ENCODE measurements around the gene PCDHB2.
"Not testable (repeated sequence)": the region's sequence is repeated elsewhere in the genome, so short reads cannot be mapped to it uniquely, and the experiment has no call there.

The PCDHB2 gene

DNA sequence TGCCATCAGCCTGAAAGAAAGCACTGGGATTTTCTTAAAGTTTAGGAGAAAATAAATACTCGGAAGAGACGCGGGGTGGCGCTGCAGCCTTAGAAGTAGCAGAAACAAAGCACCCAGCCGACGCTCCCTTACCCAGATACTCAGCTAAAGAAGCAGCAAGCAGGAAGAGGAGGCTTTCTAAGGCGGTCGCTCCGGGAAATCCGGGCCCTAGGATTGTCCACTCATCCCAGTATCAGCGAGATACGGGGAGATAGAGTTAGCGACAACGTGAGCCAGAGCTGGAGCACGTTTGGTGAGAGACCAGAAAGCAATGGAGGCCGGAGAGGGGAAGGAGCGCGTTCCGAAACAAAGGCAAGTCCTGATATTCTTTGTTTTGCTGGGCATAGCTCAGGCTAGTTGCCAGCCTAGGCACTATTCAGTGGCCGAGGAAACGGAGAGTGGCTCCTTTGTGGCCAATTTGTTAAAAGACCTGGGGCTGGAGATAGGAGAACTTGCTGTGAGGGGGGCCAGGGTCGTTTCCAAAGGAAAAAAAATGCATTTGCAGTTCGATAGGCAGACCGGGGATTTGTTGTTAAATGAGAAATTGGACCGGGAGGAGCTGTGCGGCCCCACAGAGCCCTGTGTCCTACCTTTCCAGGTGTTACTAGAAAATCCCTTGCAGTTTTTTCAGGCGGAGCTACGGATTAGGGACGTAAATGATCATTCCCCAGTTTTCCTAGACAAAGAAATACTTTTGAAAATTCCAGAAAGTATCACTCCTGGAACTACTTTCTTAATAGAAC lies at the start of gene PCDHB2:
TSS of gene PCDHB2 (plus strand) at position 135 of the 782 bp plus-strand sequence. CDS start at position 311, 176 bp downstream.
- no peak for DNase-seq

DNA sequence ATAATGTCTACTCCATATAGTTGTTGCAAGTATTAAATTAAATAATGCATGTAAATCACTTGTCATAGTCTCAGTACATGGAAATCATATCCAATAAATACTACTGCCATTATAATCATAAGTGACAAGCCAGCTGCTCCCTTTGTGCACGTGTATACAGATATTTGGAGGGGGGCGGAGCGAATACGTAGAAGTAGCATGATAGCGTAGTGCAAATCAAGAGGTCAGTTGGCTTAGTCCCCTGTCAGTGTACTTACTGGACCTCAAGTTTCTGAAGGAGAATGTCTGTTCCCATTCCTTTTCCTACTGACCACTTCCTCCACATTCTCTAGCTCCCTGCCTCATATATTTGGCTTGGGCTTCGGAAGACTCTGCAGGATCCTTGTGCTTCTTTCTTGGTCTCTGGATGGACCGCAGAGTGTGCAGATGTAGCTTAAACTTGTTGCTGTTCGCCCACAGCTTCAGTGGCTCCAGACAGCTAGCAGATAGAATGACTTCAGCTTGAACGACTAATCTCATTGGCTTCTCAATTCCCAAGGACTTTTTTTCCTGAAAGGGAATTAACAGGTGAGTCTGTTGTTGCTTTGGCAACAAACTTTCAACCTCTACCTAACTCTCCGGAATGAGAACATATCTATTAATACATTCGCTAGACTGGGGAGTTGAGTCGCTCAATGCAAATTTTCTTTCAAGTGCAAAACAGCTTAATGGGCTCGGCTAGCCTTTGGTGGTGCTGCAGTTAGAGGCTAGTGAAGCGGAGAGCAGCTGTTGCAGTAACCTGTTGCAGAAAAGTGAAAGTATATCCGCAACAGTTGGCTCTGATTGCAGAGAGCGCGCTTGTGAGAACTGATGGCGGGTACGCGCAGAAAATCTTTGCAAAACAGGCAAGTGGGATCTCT lies 43.5 kb upstream of the PCDHB2 start, which contains the start of gene PCDHB1:
TSS of gene PCDHB1 (plus strand) at position 753 of the 899 bp plus-strand sequence. CDS start at position 850, 97 bp downstream.
- no peak for DNase-seq

DNA sequence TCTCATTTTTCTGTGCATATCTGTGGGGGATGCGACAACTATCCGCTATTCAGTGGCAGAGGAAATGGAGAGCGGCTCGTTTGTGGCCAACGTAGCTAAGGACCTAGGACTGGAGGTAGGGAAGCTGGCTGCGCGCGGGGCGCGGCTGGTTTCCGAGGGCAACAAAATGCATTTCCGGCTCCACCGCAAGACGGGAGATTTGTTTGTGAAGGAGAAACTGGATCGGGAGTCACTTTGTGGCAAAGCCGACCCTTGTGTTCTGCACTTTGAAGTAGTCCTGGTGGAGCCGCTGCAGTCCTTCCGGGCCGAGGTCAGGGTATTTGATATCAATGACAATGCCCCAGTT lies 42.9 kb upstream of the PCDHB2 start:
- no peak for DNase-seq

DNA sequence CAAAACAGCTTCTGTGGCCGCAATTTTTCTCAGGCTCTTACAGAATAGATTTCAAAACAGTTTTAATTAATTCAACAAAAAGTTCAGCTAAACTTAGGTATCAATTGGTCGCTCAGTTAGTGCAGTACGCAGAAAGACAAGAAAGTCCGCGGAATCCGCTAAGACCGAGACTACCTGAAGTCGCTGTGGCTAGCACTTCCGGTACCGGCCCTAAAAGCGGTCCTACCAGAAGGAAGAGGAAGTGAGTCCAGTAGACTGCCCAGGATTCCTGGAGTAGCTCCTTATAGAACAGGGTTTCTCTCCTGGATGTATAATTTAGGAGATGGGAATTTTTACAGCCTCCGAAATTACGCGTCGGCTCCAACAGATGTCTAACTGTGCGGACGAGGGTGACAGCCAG lies 16.6 kb upstream of the PCDHB2 start:
- no peak for DNase-seq

DNA sequence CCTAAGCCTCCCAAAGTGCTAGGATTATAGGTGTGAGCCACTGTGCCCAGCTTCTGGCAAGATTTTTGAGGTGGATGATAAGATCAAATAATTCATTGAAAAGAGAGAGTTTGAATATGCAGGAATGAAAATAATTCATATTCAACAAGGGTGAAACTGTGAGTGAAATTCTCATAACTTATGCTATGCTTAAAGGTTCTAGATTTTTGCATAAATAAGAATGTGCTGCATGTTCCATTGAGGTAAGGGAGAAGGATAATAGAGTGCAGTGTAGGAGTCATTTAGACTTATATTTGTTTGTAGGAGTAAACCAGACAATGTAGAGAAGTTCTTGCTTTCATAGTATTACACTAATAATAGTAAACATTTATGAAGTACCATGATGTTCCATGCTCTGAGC lies 12.2 kb upstream of the PCDHB2 start:
- no peak for DNase-seq

DNA sequence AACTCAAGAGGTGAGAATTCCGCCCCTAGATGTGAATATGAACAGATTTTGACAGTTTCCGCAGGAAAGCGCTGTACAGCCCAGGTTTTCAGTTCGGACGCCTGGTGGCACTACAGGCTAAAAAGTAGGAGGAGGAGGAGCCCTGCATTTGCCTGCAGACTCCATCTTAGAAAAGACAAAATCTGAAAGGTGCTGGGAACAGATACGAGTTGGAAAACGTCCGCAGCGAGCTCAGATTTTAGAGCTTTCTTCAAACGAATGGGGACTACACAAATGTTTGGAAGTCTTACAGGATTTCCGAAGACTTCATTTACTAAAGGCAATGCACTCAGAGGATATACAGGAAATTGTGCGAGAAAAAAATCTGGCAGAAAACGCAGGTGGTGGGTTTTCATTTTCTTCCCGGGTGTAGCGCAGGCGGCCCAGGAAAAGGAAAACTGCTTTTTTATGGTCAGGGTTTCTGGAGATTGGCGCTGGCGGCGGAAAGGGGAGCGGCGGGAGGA lies 9.9 kb upstream of the PCDHB2 start:
- no peak for DNase-seq

DNA sequence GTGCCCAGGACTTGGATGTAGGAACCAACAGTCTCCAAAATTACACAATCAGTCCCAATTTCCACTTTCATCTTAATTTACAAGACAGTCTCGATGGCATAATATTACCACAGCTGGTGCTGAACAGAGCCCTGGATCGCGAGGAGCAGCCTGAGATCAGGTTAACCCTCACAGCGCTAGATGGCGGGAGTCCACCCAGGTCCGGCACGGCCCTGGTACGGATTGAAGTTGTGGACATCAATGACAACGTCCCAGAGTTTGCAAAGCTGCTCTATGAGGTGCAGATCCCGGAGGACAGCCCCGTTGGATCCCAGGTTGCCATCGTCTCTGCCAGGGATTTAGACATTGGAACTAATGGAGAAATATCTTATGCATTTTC lies 837 bp downstream of the PCDHB2 start:
- DNase-seq = no peak

DNA sequence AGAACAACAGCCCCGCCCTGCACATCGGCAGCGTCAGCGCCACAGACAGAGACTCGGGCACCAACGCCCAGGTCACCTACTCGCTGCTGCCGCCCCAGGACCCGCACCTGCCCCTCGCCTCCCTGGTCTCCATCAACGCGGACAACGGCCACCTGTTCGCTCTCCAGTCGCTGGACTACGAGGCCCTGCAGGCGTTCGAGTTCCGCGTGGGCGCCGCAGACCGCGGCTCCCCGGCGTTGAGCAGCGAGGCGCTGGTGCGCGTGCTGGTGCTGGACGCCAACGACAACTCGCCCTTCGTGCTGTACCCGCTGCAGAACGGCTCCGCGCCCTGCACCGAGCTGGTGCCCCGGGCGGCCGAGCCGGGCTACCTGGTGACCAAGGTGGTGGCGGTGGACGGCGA lies 1.8 kb downstream of the PCDHB2 start:
- DNase-seq = not testable (repeated sequence)

DNA sequence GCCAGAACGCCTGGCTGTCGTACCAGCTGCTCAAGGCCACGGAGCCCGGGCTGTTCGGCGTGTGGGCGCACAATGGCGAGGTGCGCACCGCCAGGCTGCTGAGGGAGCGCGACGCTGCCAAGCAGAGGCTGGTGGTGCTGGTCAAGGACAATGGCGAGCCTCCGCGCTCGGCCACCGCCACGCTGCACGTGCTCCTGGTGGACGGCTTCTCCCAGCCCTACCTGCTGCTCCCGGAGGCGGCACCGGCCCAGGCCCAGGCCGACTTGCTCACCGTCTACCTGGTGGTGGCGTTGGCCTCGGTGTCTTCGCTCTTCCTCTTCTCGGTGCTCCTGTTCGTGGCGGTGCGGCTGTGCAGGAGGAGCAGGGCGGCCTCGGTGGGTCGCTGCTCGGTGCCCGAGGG lies 2.2 kb downstream of the PCDHB2 start:
- DNase-seq = not testable (repeated sequence)

DNA sequence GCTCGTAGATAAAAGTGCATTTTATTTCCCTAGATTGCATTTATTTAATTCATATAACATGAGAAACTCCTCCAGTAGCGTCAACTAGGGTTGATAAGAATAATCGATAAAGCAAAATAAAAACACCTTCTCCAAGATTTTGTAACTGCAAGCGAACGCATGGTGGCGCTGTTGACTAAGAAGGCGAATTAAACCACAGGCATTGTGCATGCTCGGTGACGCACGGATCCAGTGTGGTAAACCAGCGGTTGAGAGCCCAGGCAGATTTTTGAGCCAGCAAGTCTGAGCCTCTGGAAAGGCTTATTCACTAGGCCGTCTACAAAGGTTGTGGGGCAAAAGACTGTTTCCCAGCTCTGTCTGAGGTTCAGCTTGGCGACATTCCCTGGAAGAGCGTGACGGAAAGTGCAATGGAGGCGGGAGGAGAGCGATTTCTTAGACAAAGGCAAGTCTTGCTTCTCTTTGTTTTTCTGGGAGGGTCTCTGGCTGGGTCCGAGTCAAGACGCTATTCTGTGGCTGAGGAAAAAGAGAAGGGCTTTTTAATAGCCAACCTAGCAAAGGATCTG lies 5.9 kb downstream of the PCDHB2 start, which contains the start of gene PCDHB3:
TSS of gene PCDHB3 (plus strand) at position 231 of the 563 bp plus-strand sequence. CDS start at position 408, 177 bp downstream.
- DNase-seq = no peak

DNA sequence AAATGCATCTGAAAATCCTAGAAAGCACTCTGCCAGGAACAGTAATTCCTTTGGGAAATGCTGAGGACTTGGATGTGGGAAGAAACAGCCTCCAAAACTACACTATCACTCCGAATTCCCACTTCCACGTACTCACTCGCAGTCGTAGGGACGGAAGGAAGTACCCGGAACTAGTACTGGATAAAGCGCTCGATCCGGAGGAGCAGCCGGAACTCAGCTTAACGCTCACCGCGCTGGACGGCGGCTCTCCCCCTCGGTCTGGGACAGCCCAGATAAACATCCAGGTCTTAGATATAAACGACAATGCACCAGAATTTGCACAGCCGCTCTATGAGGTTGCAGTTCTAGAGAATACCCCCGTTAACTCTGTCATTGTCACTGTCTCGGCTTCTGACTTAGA lies 6.6 kb downstream of the PCDHB2 start:
- no peak for DNase-seq

DNA sequence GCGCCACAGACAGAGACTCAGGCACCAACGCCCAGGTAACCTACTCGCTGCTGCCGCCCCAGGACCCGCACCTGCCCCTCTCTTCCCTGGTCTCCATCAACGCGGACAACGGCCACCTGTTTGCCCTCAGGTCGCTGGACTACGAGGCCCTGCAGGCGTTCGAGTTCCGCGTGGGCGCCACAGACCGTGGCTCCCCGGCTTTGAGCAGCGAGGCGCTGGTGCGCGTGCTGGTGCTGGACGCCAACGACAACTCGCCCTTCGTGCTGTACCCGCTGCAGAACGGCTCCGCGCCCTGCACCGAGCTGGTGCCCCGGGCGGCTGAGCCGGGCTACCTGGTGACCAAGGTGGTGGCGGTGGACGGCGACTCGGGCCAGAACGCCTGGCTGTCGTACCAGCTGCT lies 7.7 kb downstream of the PCDHB2 start:
- not testable (repeated sequence) for DNase-seq

DNA sequence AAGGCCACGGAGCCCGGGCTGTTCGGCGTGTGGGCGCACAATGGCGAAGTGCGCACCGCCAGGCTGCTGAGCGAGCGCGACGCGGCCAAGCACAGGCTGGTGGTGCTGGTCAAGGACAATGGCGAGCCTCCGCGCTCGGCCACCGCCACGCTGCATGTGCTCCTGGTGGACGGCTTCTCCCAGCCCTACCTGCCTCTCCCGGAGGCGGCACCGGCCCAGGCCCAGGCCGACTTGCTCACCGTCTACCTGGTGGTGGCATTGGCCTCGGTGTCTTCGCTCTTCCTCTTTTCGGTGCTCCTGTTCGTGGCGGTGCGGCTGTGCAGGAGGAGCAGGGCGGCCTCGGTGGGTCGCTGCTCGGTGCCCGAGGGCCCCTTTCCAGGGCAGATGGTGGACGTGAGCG lies 8.1 kb downstream of the PCDHB2 start:
- not testable (repeated sequence) for DNase-seq

DNA sequence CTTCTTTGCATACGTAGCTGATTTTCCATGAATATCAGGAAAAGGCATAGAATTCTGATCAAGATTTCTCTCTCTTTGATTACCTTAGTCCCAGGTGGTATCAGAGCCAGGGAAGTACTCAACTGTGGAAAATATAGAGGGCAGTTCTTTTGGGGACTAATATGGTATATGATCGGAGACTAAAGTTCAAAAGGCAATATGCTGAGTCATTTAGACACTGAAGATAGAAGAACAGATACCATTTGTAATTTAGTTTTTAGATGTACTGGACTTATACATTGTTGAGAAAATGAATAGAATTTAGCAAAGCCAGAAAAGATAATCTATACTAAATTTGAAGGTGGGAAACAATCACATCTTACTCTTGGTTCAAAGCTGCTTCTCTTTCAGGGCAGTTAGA lies 10.9 kb downstream of the PCDHB2 start:
- DNase-seq = no peak

DNA sequence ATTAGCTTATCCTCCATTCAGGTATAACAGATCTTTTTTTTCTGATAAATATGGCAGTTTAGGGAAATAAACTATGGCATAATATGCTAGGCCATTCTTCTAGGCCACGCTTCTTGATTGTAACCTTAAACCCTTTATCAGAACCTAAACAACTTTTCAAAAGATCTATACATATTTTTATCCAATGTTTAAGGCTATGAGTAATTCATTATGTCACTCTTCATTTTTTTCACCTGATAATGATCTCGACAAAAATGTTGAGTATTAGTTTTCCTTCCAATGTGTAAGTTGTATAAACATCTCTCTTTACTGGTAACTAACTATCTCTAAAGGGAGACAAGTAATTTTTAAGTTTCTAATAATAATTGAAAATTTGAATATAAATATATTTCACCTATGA lies 24.8 kb downstream of the PCDHB2 start:
- no peak for DNase-seq

DNA sequence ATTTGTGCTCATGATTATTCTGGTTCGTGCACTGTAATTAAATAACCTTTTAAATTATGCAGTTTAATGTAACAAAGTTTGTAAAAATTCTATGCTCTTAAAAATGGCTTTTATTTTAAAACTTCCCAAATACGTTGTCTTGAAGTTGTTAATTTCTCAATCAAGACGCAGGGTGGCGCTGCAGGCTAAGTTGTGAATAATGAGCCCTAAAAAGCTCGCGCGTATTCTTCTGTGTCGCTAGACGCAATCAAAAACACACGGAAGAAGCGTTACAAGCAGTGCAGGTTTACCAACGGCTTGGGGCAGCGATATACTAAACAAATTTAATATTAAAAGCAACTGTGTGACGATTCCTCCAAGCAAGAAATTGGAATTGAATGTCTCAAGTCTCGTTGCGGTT lies 27.1 kb downstream of the PCDHB2 start, which contains the start of gene PCDHB4:
TSS of gene PCDHB4 (plus strand) at position 256 of the 400 bp plus-strand sequence. CDS start 181 bp downstream, outside the sequence.
- no peak for DNase-seq

DNA sequence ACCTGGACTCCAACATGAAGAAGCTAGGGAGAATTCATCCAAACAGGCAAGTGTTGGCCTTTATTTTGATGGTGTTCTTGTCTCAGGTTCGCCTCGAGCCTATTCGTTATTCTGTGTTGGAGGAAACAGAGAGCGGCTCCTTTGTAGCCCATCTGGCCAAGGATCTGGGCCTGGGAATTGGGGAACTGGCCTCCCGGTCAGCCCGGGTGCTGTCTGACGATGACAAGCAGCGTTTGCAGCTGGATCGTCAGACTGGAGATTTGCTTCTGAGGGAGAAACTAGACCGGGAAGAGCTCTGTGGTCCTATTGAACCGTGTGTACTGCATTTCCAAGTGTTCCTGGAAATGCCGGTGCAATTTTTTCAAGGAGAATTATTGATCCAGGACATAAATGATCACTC lies 27.6 kb downstream of the PCDHB2 start:
- DNase-seq = no peak

DNA sequence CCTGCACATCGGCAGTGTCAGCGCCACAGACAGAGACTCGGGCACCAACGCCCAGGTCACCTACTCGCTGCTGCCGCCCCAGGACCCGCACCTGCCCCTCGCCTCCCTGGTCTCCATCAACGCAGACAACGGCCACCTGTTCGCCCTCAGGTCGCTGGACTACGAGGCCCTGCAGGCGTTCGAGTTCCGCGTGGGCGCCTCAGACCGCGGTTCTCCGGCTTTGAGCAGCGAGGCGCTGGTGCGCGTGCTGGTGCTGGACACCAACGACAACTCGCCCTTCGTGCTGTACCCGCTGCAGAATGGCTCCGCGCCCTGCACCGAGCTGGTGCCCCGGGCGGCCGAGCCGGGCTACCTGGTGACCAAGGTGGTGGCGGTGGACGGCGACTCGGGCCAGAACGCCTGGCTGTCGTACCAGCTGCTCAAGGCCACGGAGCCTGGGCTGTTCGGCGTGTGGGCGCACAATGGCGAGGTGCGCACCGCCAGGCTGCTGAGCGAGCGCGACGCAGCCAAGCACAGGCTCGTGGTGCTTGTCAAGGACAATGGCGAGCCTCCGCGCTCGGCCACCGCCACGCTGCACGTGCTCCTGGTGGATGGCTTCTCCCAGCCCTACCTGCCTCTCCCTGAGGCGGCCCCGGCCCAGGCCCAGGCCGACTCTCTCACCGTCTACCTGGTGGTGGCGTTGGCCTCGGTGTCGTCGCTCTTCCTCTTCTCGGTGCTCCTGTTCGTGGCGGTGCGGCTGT lies 29.2 kb downstream of the PCDHB2 start:
- not testable (repeated sequence) for DNase-seq

DNA sequence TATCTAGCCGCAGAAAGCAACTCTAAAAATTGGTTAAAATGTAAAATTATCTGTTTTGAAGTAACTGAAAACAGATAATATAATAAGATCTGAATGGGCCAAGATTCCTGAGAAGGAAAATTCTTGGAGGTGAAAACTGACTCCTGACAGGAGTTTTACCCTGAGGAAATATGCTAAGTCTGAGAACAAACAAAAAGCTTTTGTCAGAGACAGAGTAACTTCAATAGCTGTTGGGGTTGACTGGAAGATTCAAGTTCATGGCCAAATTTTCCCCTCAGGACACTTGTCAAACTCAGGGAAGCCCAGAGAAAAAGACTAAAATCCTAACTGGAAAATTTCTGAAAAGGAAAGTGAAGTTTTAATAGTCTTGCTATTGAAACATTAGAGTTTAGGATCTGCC lies 32.9 kb downstream of the PCDHB2 start:
- no peak for DNase-seq

DNA sequence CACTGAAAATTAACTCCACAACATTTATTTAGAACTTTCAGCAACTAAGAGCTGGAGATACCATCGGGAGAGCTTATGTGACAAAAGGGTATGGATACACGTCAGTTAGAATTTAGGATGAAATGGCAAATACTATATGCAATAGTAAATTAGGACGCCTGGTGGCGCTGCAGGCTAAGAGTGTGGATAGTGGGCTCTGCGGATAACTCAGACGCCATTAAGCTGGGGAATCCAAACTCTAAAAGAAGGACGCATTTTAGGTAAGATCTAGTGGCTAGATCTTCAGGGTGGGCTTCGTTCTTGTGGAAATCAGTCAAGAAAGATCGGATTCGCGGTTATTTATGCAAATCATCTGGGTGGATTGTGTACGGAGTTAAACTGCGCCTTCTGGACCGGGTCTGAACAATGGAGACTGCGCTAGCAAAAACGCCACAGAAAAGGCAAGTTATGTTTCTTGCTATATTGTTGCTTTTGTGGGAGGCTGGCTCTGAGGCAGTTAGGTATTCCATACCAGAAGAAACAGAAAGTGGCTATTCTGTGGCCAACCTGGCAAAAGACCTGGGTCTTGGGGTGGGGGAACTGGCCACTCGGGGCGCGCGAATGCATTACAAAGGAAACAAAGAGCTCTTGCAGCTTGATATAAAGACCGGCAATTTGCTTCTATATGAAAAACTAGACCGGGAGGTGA lies 40.8 kb downstream of the PCDHB2 start, which contains the start of gene PCDHB5:
TSS of gene PCDHB5 (plus strand) at position 177 of the 688 bp plus-strand sequence. CDS start at position 406, 229 bp downstream.
- no peak for DNase-seq

DNA sequence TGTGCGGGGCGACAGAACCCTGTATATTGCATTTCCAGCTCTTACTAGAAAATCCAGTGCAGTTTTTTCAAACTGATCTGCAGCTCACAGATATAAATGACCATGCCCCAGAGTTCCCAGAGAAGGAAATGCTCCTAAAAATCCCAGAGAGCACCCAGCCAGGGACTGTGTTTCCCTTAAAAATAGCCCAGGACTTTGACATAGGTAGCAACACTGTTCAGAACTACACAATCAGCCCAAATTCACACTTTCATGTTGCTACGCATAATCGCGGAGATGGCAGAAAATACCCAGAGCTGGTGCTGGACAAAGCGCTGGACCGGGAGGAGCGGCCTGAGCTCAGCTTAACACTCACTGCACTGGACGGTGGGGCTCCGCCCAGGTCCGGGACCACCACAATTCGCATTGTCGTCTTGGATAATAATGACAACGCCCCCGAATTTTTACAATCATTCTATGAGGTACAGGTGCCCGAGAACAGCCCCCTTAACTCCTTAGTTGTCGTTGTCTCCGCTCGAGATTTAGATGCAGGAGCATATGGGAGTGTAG lies 41.4 kb downstream of the PCDHB2 start:
- no peak for DNase-seq

Measured in activated CD4-positive, alpha-beta T cell treated with anti-CD3 and anti-CD28 coated beads for 1 hour (primary cell).